ENCODE data around the gene MICAL2. TPM values are rescaled to one million over a fixed set of nuclear protein-coding genes. Genes with fewer than 3 reads are reported as not detected.

The MICAL2 gene
- total RNA-seq, 1 experiment from 2014 or later = 59.8 TPM

DNA sequence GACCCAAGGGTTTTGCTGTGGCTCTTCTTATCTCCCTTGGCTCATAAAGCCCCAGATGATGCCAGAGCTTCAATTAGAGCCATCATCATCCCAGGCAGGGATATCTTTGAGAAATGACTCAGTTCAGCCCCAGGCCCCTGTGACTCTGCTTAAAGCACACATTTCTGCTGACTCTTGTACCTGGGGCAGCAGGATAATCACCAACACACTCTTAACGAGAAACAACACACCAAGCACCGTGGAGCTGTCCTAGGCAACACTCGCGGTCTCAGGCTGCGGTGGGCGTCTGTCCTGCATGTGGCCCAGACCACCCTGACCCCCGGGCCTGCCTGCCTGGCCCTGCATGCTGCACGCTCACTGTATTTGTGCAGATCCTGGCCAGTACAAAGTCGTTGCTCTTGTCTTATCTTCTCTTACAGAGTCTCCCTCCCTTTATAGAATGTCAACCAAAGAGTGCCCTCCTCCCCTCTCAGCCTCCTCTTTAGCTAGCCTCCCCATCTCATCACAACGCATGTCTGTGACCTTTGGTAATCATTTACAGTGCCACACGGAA is 152.8 kb downstream of the MICAL2 start:
- Histone ChIP-seq H3K27me3 (replicated peaks) (no peaks in the 10 kb centered on the region), H3K4me1 (replicated peaks) (no peaks in the 10 kb centered on the region), H3K9me3 (replicated peaks) (no peaks in the 10 kb centered on the region), H3K36me3 (peaks cover 39% of the 10 kb centered on the region), H3K4me3 (no peak overlapping the region), H3K27ac (no peak overlapping the region)
- no peak for DNase-seq (ENCODE audit: low read depth in 1 of 2, low spot score in 2 of 2)

DNA sequence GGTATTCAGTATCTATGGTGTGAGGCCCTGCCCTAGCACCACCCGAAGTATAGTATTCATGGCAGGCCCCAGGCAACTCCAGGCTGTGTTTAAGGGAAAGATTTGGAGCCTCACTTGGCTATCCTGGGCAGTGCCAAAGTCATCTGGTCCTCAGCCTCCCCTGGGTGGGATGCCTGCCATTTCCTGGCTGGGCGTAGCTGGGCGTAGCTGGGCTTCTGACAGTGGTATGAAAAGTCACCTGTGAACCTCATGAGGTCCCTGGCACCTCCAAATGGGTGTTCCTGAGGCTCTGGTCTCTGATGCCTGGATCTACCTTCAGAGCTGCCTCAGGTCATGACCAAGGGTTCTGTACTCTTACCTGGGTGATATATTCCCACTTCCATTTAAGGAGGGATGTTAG is 154.0 kb downstream of the MICAL2 start:
- DNase-seq (ENCODE audit: low read depth in 1 of 2, low spot score in 2 of 2) = no peak
- H3K4me3 ChIP-seq = no peak overlapping the region
- H3K4me1 ChIP-seq (replicated peaks) = no peaks in the 10 kb centered on the region
- H3K27ac ChIP-seq = no peak overlapping the region
- no peaks in the 10 kb centered on the region for H3K9me3 ChIP-seq (replicated peaks)
- no peaks in the 10 kb centered on the region for H3K27me3 ChIP-seq (replicated peaks)
- peaks cover 37% of the 10 kb centered on the region for H3K36me3 ChIP-seq

DNA sequence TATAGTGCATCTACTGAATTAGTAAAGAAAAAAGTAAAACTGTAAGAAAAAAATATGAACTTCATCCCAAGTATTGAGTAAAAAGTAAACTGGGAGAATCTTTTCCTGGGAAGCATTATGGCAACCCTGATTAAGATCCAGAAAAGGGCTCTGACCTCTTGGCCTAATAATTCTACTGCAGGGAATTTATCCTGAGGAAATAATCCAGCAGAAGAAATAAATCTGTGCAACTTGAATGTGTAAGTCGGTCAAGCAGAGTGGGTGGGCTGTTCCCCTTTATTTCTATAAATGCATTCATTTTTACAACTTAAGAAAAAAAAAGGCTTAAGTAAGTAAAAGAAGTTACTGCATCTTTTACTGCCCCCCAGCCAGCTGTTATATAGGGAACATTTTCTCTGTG is 155.7 kb downstream of the MICAL2 start:
- Histone ChIP-seq H3K9me3 (replicated peaks) (no peaks in the 10 kb centered on the region), H3K27ac (no peak overlapping the region), H3K36me3 (peaks cover 23% of the 10 kb centered on the region), H3K4me1 (replicated peaks) (no peaks in the 10 kb centered on the region), H3K4me3 (no peak overlapping the region), H3K27me3 (replicated peaks) (no peaks in the 10 kb centered on the region)
- DNase-seq (ENCODE audit: low read depth in 1 of 2, low spot score in 2 of 2) = no peak

DNA sequence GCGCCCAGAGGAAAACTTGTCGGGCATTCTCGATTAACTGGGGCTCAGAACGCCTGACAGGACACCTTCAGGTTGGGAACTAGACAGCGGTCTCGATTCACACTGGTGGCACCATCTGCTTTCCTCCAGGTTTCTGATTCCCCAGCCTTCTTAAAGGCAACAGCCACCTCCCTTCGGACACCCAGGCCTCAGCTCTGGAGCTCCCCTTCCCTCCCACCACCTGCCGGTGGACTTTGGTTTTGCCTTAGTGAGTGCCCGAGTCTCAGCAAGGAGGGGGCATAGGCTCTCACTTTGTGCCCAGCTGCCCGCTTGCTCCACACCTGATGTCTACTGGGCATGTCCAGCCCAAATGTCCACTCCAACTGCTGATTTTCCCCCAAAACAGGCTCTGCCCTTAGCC is 156.6 kb downstream of the MICAL2 start:
- peaks cover 18% of the 10 kb centered on the region; the same call in 1 of the 2 replicates for H3K36me3 ChIP-seq
- no peak overlapping the region for H3K27ac ChIP-seq
- H3K4me1 ChIP-seq (replicated peaks) = peaks cover 8% of the 10 kb centered on the region; the same call in 1 of the 2 replicates
- H3K27me3 ChIP-seq (replicated peaks) = no peaks in the 10 kb centered on the region
- no peaks in the 10 kb centered on the region for H3K9me3 ChIP-seq (replicated peaks)
- DNase-seq (ENCODE audit: low read depth in 1 of 2, low spot score in 2 of 2) = no peak
- no peak overlapping the region for H3K4me3 ChIP-seq

DNA sequence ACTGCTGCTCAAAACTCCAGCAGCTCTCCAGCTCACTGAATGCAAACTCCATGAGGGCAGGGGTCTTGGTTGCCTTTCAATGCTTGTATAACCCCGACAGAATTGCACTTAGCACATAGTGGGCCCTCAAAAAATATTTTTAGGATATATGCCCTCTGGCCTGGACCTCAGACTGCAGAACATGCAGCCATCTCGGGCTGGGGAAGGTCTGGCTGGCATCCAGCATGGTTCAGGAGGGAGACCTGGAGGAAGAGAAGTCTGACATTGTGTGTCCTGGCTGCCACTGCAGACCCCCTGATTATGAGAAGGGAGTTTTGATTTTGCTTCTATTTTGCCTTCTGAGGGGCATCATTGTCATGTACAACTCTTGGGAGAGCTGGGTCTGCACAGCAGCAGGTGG is 157.5 kb downstream of the MICAL2 start:
- Histone ChIP-seq H3K36me3 (peaks cover 8% of the 10 kb centered on the region; the same call in 1 of the 2 replicates), H3K4me3 (no peak overlapping the region), H3K27me3 (replicated peaks) (no peaks in the 10 kb centered on the region), H3K9me3 (replicated peaks) (no peaks in the 10 kb centered on the region), H3K4me1 (replicated peaks) (peaks cover 15% of the 10 kb centered on the region), H3K27ac (no peak overlapping the region)
- DNase-seq (ENCODE audit: low read depth in 1 of 2, low spot score in 2 of 2) = no peak

DNA sequence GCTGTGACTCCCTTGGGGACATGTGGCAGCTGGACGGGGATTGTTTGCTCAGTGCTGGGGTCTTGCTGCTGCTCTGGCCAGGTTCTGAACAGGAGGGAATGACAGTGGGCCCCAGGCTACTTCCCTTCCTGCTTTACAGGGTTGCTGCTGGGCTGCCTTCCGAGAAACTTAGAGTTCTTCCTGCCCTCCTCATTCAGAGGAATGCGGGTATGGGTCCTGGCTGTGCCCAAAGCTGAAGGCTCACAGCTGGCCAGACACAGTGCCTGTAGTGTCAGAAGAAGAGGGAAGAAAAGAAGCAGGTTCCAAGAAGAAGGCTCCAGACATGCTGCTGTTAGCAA is 158.7 kb downstream of the MICAL2 start:
- Histone ChIP-seq H3K27me3 (replicated peaks) (no peaks in the 10 kb centered on the region), H3K4me1 (replicated peaks) (peaks cover 27% of the 10 kb centered on the region), H3K27ac (no peak overlapping the region), H3K9me3 (replicated peaks) (no peaks in the 10 kb centered on the region), H3K4me3 (no peak overlapping the region), H3K36me3 (no peaks in the 10 kb centered on the region)
- no peak for DNase-seq (ENCODE audit: low read depth in 1 of 2, low spot score in 2 of 2)

DNA sequence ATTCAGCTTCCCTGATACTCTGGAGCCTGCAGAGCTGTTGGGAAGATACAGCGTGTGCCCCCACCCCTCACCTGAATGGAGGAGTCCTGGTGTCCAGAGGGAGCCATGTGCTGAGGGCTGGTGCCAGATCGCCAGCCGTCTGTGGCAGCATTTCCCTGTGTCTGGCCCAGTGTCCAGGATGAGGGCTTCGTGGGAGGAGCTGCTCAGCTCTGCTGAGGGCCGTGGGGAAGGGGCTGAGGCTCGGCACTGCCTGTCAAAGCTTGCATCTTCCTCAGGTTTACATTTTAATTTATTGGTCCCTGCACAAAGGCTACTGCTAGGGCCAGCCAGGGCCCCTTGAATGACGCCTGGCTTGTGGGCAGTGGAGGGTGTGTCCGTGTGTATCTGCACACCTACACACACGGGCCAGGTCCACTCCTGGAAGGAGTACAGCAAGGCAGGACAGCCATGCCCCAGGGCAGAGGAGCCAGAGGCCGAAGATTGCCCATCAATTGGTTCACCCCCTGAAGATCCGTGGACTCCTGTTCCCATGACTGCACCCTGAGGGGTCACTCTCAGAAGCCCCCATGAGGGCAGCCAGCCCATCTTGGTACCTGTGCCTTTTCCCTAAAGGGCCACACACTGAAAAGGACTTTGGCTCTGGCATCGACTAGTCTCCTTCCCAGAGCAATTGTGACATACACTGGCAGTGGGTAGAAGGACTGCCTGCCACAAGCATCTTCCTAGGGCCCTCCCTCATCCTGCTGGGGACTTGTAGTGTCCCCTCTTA is 159.2 kb downstream of the MICAL2 start:
- H3K27me3 ChIP-seq (replicated peaks) = no peaks in the 10 kb centered on the region
- no peaks in the 10 kb centered on the region; the same call in 1 of the 2 replicates for H3K9me3 ChIP-seq (replicated peaks)
- no peaks in the 10 kb centered on the region for H3K36me3 ChIP-seq
- H3K4me3 ChIP-seq = no peak overlapping the region
- H3K4me1 ChIP-seq (replicated peaks) = peaks cover 32% of the 10 kb centered on the region
- DNase-seq (ENCODE audit: low read depth in 1 of 2, low spot score in 2 of 2) = no peak
- H3K27ac ChIP-seq = no peak overlapping the region

DNA sequence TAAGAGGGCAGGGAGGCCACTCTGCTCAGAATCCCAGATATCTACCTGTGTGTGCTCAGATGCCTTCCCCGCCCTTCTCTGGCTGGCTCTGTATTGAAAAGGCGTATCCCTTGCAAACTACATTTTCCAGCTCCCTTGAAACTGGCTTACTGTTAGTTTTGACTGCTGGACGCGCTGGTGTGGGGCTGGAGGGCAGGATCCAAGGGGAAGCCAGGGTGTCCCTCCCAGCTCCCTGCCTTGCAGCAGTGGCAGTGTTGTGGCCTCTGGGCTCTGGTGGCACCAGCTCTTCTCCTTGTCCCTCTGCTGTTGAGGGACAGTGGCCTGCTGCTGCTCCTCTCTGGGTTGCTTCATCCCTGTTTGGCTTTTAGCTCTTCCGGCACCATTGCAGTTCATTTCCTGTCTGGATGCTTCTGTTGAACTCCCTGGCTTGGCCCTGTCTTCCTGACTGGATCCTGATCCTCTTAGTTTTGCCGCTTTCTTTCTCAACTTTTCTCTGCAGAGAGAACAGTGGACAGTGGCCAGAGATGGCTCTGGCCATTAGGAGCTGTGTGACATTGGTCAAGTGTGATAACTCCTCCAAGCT is 159.9 kb downstream of the MICAL2 start:
- H3K4me1 ChIP-seq (replicated peaks) = peaks cover 39% of the 10 kb centered on the region
- no peak overlapping the region for H3K27ac ChIP-seq
- no peaks in the 10 kb centered on the region for H3K36me3 ChIP-seq
- H3K9me3 ChIP-seq (replicated peaks) = no peaks in the 10 kb centered on the region; the same call in 1 of the 2 replicates
- DNase-seq (ENCODE audit: low read depth in 1 of 2, low spot score in 2 of 2) = no peak
- H3K27me3 ChIP-seq (replicated peaks) = no peaks in the 10 kb centered on the region
- no peak overlapping the region for H3K4me3 ChIP-seq

DNA sequence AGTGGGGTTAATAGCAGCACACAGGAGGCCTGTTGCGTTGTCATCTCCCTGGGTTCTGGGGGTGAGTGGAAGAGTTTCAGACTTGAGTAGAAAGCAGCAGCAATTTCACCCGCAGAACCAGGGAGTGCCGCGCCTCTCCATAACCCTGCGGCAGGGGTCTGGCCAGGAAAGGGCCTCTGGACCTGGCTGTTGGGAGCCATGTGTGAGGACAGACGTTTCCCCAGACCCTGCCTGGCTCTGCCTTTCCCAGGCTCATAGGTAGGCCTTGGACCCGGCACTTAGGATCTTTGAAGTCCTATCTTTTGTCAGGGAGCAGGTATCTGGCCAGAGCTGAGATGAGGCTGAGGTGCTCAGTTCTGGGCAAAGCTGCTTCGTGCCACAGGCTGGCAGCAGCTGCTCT is 160.4 kb downstream of the MICAL2 start:
- no peak overlapping the region for H3K4me3 ChIP-seq
- peaks cover 39% of the 10 kb centered on the region for H3K4me1 ChIP-seq (replicated peaks)
- DNase-seq (ENCODE audit: low read depth in 1 of 2, low spot score in 2 of 2) = no peak
- H3K27me3 ChIP-seq (replicated peaks) = no peaks in the 10 kb centered on the region
- no peaks in the 10 kb centered on the region for H3K36me3 ChIP-seq
- no peaks in the 10 kb centered on the region; the same call in 1 of the 2 replicates for H3K9me3 ChIP-seq (replicated peaks)
- no peak overlapping the region for H3K27ac ChIP-seq

DNA sequence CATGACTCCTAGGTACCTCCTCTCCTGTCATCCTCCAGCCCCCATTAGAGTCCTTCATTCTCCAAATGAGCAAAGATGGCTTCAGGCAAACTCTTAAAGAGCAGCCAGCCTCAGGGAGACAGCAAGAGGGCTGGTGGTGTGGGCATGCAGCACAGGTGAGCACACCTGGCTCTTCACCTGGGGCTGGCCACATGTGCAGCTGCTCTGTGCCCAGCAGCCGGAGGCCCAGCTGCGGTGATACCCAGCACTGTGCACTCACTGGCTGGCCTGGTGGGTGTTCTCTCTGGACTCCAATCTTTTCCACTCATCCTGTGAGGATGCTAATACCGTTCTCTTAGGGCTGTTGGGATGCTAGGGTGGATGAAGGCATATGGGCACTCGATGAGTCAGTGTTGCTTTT is 160.9 kb downstream of the MICAL2 start:
- Histone ChIP-seq H3K4me1 (replicated peaks) (peaks cover 39% of the 10 kb centered on the region), H3K36me3 (no peaks in the 10 kb centered on the region), H3K9me3 (replicated peaks) (no peaks in the 10 kb centered on the region; the same call in 1 of the 2 replicates), H3K4me3 (no peak overlapping the region), H3K27ac (no peak overlapping the region), H3K27me3 (replicated peaks) (no peaks in the 10 kb centered on the region)
- no peak for DNase-seq (ENCODE audit: low read depth in 1 of 2, low spot score in 2 of 2)

DNA sequence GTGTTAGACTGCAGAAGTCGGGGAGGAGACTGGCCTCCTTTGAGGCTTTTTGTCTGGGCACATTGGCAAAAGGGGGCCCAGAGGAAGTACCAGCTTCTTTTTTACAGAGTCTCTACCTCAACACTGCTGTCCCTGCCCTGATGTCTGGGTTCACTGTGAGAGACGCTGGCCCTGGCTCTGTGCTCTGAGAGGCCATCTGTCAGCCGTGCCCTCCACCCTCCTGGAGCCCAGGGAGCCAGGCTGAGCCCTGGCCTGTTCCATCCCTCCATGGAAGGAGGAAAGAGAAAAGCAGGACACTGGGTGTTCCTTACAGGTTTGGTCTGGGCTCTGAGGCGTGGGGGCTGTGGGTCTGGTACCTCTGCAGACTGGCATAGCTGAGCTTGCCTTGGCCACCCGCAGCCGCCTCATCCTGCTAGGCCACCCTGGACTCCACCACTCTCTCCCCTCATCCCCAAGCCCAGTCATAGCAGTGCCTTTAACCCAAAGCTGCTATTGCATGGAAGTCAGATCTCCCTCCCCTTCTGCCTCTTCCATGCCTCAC is 161.5 kb downstream of the MICAL2 start:
- Histone ChIP-seq H3K27ac (no peak overlapping the region), H3K4me3 (no peak overlapping the region)

DNA sequence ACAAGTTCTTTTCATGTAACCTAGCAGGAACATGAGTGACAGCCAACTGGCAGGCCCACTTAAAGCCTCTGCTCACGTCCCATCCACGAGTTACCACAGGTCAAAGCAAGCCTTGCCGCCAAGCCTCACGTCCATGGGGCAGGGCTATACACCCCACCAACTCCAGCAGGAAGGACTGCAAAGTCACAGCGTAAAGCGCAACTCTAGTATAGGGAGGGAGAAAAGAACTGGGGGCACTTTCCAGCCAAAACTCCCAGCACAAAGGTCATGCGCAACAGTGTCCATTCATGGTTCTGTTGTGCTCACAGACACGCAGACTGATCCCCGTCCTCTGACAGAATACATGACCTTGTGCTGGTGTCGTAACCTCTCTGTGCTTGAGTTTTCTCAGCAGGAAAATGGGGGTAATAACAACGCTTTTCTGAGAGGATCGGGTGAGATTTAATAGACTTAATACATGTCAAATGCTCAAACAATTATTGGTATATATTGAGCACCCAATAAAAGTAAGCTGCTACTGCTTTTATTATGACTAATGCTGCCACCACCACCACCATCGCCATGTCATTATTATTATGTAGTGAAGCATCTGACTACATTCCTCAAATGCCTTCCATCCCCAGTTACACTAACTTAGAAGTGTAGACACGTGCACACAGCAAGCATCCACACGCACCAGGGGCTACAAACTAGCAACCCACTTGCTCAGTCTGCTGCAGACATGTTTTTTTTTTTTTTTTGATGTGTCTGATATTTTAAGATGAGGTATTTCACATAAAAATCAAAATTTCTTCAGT is 162.6 kb downstream of the MICAL2 start:
- peak overlapping the region; percentile 19 for H3K27ac ChIP-seq
- DNase-seq (ENCODE audit: low read depth in 1 of 2, low spot score in 2 of 2) = peak; percentile 67 to 75
- no peaks in the 10 kb centered on the region; the same call in 1 of the 2 replicates for H3K9me3 ChIP-seq (replicated peaks)
- H3K36me3 ChIP-seq = no peaks in the 10 kb centered on the region
- H3K4me1 ChIP-seq (replicated peaks) = peaks cover 39% of the 10 kb centered on the region
- H3K27me3 ChIP-seq (replicated peaks) = no peaks in the 10 kb centered on the region
- H3K4me3 ChIP-seq = no peak overlapping the region

More for the DNA sequence above, 161.5 kb downstream of the MICAL2 start:
- Histone ChIP-seq H3K36me3 (no peaks in the 10 kb centered on the region), H3K27me3 (replicated peaks) (no peaks in the 10 kb centered on the region), H3K4me1 (replicated peaks) (peaks cover 39% of the 10 kb centered on the region), H3K9me3 (replicated peaks) (no peaks in the 10 kb centered on the region; the same call in 1 of the 2 replicates)
- no peak for DNase-seq (ENCODE audit: low read depth in 1 of 2, low spot score in 2 of 2)

DNA sequence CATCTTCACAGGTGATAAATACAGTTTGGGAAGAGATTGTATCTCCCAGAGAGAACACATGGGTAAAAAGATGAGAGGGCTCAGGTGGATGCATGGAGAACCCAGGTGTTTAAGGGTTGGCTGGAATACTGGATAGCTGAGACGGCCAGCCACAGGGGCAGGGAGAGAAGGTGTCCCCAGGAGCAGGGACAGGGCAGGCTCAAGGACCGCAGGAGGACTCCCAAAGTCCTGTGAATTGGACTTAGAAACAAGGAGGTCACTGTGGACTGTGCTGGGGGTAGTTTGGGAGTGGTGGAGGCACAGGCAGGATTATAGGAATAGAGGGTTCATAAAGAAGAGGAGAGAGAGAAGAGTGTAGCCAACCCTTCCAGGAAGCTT is 163.2 kb downstream of the MICAL2 start:
- H3K27ac ChIP-seq = peak overlapping the region; percentile 19
- DNase-seq (ENCODE audit: low read depth in 1 of 2, low spot score in 2 of 2) = no peak
- H3K36me3 ChIP-seq = no peaks in the 10 kb centered on the region

More for the DNA sequence above, 163.2 kb downstream of the MICAL2 start:
- Histone ChIP-seq H3K27me3 (replicated peaks) (no peaks in the 10 kb centered on the region), H3K9me3 (replicated peaks) (no peaks in the 10 kb centered on the region; the same call in 1 of the 2 replicates), H3K4me3 (no peak overlapping the region), H3K4me1 (replicated peaks) (peaks cover 39% of the 10 kb centered on the region)
